K562 (cell line): ENCODE data around the gene TRIM33. TPM values are rescaled to one million over a fixed set of nuclear protein-coding genes. Genes with fewer than 3 reads are reported as not detected.

Source experiments
- BRF1 ChIP-seq: IDR thresholded peaks from 3 replicates; pipeline ENCODE4 v1.6.1; 2011; ENCODE audit warnings: borderline replicate concordance, mild to moderate bottlenecking; ENCODE audit not compliant: insufficient read length; ENCODE audit errors: extremely low read depth
- CBX3 ChIP-seq, 2 experiments: IDR thresholded peaks; 1 replicate in 1 of 2; 2 replicates in 1 of 2; pipeline ENCODE4 v1.6.1; 2012; ENCODE audit warnings: inconsistent platforms in 2 of 2, low read length in 2 of 2, borderline replicate concordance in 1 of 2, control low read depth in 1 of 2
- CXXC5 ChIP-seq: fragments of 250-450 bp; sonication (Bioruptor Pico); IDR thresholded peaks from 2 replicates; pipeline ENCODE4 v1.8.0; 2022; ENCODE audit warnings: inconsistent platforms, mild to moderate bottlenecking, moderate library complexity
- DDX20 ChIP-seq: fragments of 450-650 bp; IDR thresholded peaks from 2 replicates; pipeline ENCODE4 v1.6.1; 2016; ENCODE audit warnings: missing genetic modification characterization, low read depth, mild to moderate bottlenecking, missing compliant biosample characterization, moderate library complexity
- EGR1 ChIP-seq: fragments of 450-650 bp; conservative IDR thresholded peaks from 2 replicates; pipeline ENCODE4 v1.6.1; 2017; ENCODE audit warnings: mild to moderate bottlenecking
- GABPA ChIP-seq: fragments of 200-800 bp; sonication (Bioruptor generic); conservative IDR thresholded peaks from 2 replicates; pipeline ENCODE4 v1.6.1; 2016; ENCODE audit warnings: low read depth, missing genetic modification characterization, missing compliant biosample characterization
- HSF4 ChIP-seq: fragments of 250-450 bp; sonication (Bioruptor Pico); IDR thresholded peaks from 2 replicates; pipeline ENCODE4 v2.1.2; 2022; ENCODE audit warnings: mild to moderate bottlenecking, moderate library complexity, borderline replicate concordance
- JUNB ChIP-seq: fragments of 450-650 bp; formaldehyde crosslinking; conservative IDR thresholded peaks from 2 replicates; pipeline ENCODE4 v1.4.0; 2020; ENCODE audit warnings: mild to moderate bottlenecking
- KDM2B ChIP-seq: fragments of 250-450 bp; sonication (Bioruptor Pico); IDR thresholded peaks from 2 replicates; pipeline ENCODE4 v1.8.0; 2021; ENCODE audit warnings: mild to moderate bottlenecking, moderate library complexity
- KLF1 ChIP-seq: fragments of 450-650 bp; IDR thresholded peaks from 2 replicates; pipeline ENCODE4 v1.6.1; 2016; ENCODE audit warnings: missing genetic modification characterization, missing compliant biosample characterization
- KLF10 ChIP-seq: fragments of 250-450 bp; sonication (Bioruptor Pico); IDR thresholded peaks from 2 replicates; pipeline ENCODE4 v1.6.1; 2021; ENCODE audit warnings: matching md5 sums
- NFXL1 ChIP-seq: fragments of 450-650 bp; formaldehyde crosslinking; IDR thresholded peaks from 2 replicates; pipeline ENCODE4 v1.4.0; 2021; ENCODE audit warnings: mild to moderate bottlenecking
- POLR2H ChIP-seq: IDR thresholded peaks from 2 replicates; pipeline ENCODE4 v1.6.1; 2016; ENCODE audit warnings: missing genetic modification characterization, low read depth, mild to moderate bottlenecking, control low read depth, missing compliant biosample characterization, moderate library complexity
- RBM14 ChIP-seq: fragments of 200-400 bp; formaldehyde crosslinking; IDR thresholded peaks from 2 replicates; pipeline ENCODE4 v1.6.1; 2018; ENCODE audit warnings: low read depth, mild to moderate bottlenecking, low read length, moderate library complexity, borderline replicate concordance; ENCODE audit not compliant: insufficient read depth
- U2AF1 ChIP-seq: fragments of 200-400 bp; formaldehyde crosslinking; optimal IDR thresholded peaks from 2 replicates; pipeline ENCODE3; 2017; ENCODE audit warnings: mild to moderate bottlenecking, low read depth, low read length, moderate library complexity
- ZBTB7A ChIP-seq: IDR thresholded peaks from 2 replicates; pipeline ENCODE4 v1.6.1; 2011; ENCODE audit warnings: low read depth, mild to moderate bottlenecking, low read length, moderate library complexity, borderline replicate concordance; ENCODE audit not compliant: control insufficient read depth
- ZC3H11A ChIP-seq: IDR thresholded peaks from 2 replicates; pipeline ENCODE4 v1.6.1; 2012; ENCODE audit warnings: low read depth, low read length, improper control_type of control experiment
- ZFP1 ChIP-seq: fragments of 450-650 bp; formaldehyde crosslinking; IDR thresholded peaks from 2 replicates; pipeline ENCODE4 v1.4.0; 2020; ENCODE audit warnings: mild to moderate bottlenecking, mixed read lengths
- ZNF239 ChIP-seq: fragments of 250-450 bp; sonication (Bioruptor Pico); IDR thresholded peaks from 2 replicates; pipeline ENCODE4 v1.4.0; 2020; ENCODE audit warnings: mild to moderate bottlenecking
- polyA plus RNA-seq, 8 experiments: library from polyadenylated mRNA; depleted of rRNA in 4 of 8; stranded (reverse) in 5 of 8; unstranded in 3 of 8; fragments of >200 nt; fragmentation: Nextera tagmentation in 2 of 8; fragmentation: Illumina TruSeq in 1 of 8; extraction: Ambion mirVana in 2 of 8; extraction: Trizol in 1 of 8; gene quantifications; 2 replicates each; pipeline versions ENCODE4 v1.2.1 to v1.2.3, GENCODE V29; 2011 to 2014; ENCODE audit warnings: inconsistent platforms in 1 of 8, missing spikeins in 1 of 8
- total RNA-seq, 7 experiments: library from RNA; depleted of rRNA in 6 of 7; stranded (reverse); fragments of >200 nt in 6 of 7; fragmentation: Illumina TruSeq in 2 of 7; extraction: Trizol in 2 of 7; gene quantifications; 2 replicates each; pipeline versions ENCODE4 v1.2.1 to v1.2.3, GENCODE V29; 2011 to 2021; ENCODE audit warnings: low replicate concordance in 1 of 7
- TF ChIP-seq, protein P1 (sequence below): fragments of 250-450 bp; sonication (Bioruptor Pico); IDR thresholded peaks from 2 replicates; pipeline ENCODE4 v1.4.0; 2020; ENCODE audit warnings: mild to moderate bottlenecking, moderate library complexity
- TF ChIP-seq, protein P2 (sequence below): fragments of 450-650 bp; formaldehyde crosslinking; IDR thresholded peaks from 2 replicates; pipeline ENCODE4 v1.4.0; 2020; ENCODE audit warnings: mild to moderate bottlenecking, moderate library complexity

Gene TRIM33
- total and polyA plus RNA-seq, 9 of the 15 experiments (the other 6 are each of a cell fraction or from before 2014, with no cell fraction given) = 9.3 to 58.4 (median 40.2) TPM

DNA sequence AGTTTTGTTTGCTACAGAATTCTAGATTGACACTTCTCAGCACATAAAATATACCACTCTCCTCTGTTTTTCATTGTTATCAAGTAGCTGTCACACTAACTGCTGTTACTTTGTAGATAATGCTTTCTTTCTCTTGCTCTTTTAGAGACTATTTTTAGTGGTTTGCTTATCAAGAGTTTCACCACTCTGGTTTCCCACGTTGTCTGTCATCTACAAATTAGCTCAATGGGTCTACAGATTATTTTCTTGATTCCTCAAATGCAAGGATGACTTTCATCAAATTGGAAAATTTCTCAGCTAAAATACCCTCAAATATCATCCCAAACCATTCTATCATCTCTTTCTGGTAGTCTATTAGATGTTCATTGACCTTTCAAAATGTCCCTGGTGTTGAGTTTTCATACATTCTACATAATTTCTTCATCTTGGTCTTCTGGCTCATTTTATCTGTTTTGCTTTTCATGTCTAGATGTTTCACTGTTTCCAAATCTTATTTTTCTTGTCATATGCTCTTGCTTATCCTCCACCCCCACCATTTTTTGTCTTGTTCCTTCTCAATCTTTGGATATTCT is 122.5 kb downstream of the TRIM33 start (continued):
- TF ChIP-seq, protein P1, sequence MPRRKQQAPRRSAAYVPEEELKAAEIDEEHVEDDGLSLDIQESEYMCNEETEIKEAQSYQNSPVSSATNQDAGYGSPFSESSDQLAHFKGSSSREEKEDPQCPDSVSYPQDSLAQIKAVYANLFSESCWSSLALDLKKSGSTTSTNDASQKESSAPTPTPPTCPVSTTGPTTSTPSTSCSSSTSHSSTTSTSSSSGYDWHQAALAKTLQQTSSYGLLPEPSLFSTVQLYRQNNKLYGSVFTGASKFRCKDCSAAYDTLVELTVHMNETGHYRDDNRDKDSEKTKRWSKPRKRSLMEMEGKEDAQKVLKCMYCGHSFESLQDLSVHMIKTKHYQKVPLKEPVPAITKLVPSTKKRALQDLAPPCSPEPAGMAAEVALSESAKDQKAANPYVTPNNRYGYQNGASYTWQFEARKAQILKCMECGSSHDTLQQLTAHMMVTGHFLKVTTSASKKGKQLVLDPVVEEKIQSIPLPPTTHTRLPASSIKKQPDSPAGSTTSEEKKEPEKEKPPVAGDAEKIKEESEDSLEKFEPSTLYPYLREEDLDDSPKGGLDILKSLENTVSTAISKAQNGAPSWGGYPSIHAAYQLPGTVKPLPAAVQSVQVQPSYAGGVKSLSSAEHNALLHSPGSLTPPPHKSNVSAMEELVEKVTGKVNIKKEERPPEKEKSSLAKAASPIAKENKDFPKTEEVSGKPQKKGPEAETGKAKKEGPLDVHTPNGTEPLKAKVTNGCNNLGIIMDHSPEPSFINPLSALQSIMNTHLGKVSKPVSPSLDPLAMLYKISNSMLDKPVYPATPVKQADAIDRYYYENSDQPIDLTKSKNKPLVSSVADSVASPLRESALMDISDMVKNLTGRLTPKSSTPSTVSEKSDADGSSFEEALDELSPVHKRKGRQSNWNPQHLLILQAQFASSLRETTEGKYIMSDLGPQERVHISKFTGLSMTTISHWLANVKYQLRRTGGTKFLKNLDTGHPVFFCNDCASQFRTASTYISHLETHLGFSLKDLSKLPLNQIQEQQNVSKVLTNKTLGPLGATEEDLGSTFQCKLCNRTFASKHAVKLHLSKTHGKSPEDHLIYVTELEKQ = peak; percentile 59; the same call in 1 of the 2 replicates
- peak; percentile 61 for TF ChIP-seq CXXC5 (CRISPR knock-in tag)
- TF ChIP-seq HSF4 (CRISPR knock-in tag) = no peak
- no peak for TF ChIP-seq ZBTB7A
- no peak for TF ChIP-seq BRF1
- peak in 1 of 2 experiments; percentile 40; a peak in 1 of 3 replicates for TF ChIP-seq CBX3 (IDR thresholded peaks at IDR 0.05; ENCODE audit: borderline replicate concordance in 1 of 2, low read length in 2 of 2)
- no peak for TF ChIP-seq KDM2B (CRISPR knock-in tag)
- TF ChIP-seq RBM14 = no peak
- TF ChIP-seq, protein P2, sequence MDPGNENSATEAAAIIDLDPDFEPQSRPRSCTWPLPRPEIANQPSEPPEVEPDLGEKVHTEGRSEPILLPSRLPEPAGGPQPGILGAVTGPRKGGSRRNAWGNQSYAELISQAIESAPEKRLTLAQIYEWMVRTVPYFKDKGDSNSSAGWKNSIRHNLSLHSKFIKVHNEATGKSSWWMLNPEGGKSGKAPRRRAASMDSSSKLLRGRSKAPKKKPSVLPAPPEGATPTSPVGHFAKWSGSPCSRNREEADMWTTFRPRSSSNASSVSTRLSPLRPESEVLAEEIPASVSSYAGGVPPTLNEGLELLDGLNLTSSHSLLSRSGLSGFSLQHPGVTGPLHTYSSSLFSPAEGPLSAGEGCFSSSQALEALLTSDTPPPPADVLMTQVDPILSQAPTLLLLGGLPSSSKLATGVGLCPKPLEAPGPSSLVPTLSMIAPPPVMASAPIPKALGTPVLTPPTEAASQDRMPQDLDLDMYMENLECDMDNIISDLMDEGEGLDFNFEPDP (CRISPR knock-in tag) = no peak
- TF ChIP-seq EGR1 = peak; percentile 43
- peak; percentile 61 for TF ChIP-seq POLR2H
- TF ChIP-seq ZNF239 (CRISPR knock-in tag) = no peak; the same call in 1 of the 2 replicates
- no peak for TF ChIP-seq DDX20 (tag)
- no peak for TF ChIP-seq ZC3H11A
- TF ChIP-seq ZFP1 = peak; percentile 38; the same call in 1 of the 2 replicates
- TF ChIP-seq U2AF1 = no peak
- TF ChIP-seq JUNB = no peak
- TF ChIP-seq KLF10 (CRISPR knock-in tag) = no peak
- no peak for TF ChIP-seq GABPA (tag)
- no peak for TF ChIP-seq KLF1 (tag)
- TF ChIP-seq NFXL1 (CRISPR knock-in tag) = no peak
